Stimulated activated CD4-positive, alpha-beta T cell treated with anti-CD3 and anti-CD28 coated beads, Interleukin-2, amount 100 ng/mL, for 48 hours (primary cell): ENCODE data around the gene RNF121.

ENCODE experiments used
- DNase-seq, 2 donors: peaks; one replicate each; pipeline ENCODE4 v3.0.0-alpha.2; 2020

RNF121 gene

DNA sequence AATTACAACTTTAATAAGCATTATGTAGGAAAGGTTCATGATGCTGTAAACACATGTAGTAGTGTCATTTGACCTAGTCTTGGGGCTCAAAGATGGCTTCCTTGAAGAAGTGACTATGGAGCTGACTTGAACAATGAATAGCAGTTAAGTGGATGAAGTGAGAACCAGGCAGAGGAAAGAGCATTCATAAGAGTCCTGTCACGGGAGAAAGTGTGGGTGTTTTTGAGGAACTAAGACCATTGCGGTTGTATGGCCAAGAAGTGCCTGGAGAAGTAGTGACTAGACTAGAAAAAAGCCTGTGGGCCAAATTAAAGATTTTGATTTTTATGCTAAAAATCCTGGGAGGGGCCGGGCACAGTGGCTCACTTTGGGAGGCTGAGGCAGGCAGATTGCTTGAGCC lies 62.6 kb downstream of the RNF121 start:
- no peak for DNase-seq

DNA sequence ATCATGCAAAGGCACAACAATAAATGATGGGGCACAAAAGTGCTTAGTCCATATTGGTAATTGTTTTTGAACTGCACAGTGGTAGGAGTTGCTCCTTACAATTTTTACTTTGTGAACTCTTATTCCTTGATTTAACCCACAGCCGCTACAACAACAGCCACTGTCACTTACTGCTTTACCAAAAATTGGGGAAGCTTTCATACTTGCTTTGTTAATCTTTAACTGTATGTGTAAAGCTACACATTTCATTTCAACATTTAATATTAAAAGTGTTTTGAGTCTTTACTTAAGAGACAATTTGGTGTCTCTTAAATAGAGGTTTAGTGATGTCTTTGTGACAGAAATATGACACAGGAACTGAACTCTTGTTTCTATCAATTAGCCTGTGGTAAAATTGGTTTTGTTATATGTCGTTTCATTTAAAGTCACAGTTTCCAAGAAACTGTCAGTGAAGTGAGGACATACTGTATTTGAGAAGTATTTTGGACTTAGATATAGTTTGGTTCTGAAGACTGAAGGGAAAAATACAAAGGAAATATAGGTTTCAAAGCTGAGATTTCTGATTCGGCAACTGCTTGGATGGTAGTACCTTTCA lies 63.4 kb downstream of the RNF121 start:
- DNase-seq = no peak

DNA sequence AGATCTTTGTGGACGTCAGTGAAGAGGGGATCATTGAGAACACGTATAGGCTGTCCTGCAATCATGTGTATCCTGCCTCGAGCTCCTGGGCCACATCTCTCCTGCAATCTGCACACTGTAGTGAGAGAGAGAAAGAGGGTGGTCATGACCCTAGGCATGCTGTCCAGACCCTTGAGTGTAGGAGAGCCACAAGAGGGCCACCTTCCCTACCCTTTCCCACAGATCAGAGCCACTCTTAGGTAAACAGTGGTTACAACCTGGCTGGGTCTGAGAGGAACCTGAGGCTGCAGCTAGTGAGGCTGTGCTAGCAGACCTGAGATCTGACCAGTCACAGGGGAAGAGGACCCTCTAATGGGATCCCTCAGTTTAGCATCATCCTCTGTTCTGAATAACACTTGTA lies 65.9 kb downstream of the RNF121 start:
- no peak for DNase-seq

DNA sequence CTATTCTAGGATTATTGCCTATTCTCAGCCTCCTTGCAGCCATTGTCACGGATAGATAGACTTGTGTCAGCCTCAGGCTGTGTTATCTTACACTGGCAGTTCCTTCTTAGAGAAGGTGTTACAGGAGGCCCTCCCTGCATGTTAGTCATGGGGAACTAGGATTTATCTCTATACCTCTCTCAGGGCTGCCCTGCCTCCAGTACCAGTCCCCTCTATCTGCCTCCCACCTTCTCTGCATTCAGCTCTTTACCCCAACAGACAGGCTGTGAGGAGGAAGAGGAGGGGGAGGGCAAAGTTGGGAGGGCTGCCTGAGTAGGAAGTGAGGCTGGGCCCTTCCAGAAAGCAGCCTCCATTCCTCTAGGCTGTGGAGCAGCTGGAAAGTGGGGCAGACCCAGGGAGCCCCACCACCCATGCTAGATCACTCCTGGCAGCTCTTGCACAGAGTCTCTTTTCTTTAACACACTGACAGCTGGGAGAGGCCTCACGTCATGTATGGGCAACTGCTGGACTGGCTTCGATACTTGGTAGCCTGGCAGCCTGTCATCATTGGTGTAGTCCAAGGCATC lies 67.0 kb downstream of the RNF121 start:
- DNase-seq = no peak

DNA sequence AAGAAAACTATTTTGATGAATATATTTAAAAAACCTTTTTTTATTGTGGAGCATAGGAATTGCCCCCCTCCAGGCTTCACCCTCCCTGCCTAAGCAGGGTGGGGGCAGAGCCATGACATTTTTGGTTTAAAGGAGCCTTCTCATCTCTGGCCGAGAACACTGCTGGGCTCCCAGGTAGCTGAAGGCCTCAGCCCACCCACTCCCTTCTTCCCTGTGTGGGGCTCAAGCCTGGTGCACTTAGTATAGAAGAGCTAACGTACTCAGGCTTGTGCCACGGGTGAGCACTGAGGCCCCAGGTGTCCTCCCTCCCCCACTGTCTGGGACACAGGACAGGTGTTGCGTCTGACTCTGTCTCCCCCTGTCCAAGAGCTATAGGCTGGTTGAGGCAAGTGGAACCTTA lies 67.7 kb downstream of the RNF121 start:
- no peak for DNase-seq

DNA sequence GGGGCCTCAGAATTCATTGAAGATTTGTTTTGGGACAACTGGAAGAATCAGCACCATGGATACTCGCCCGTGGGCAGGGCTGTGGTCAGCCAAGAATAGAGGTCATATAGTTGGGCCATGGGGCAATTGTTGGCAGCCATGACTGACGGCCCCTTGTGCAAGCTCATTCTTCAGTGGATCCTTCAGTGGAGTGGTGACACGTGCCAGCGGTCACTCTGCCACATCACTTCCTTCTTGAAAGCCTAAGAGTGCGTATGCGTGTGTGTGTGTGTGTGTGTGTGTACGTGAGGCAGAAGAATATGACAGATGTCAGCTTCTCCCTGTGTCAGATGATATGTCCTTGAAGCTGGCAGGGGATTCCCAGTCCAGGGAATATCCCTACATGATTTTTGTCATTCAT lies 68.1 kb downstream of the RNF121 start:
- no peak for DNase-seq

DNA sequence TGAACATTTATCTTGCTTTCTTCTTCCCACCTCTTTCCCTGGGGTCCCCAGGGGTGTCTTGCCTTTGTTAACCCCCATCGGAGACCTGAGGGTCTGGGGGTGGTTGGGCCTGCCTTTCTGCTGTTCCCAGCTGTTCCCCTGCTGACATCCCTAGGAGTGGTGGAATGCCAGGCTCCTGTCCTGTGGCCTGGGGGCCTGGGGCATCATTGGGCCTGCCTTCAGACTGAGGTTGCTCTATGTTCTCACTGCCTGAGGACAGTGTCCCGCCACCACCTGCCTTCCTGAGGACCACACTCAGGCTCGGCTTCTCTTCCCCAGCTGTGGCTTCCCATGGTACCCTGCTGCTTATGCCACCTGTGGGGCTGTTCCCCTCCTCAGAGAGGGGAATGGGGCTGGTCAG lies 68.7 kb downstream of the RNF121 start:
- DNase-seq = no peak

DNA sequence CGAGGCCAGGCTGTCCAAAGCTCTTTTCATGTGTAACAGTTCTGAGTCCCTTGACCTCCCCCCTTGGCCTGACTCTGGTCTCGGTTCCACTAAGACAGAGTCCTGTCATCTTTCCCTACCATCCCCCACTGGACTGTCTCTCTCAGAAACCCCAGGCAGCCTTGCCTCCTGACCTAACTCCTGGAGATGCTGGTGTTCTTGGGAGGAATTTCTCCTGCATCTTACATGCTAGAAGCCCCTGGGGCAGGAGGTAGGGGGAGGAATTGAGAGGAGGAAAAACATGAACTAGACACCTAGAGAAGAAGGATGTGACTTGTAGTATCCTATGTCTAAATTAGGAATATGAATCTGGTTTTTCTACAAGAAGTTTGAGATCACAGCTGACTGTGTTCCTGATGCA lies 69.2 kb downstream of the RNF121 start:
- no peak for DNase-seq

DNA sequence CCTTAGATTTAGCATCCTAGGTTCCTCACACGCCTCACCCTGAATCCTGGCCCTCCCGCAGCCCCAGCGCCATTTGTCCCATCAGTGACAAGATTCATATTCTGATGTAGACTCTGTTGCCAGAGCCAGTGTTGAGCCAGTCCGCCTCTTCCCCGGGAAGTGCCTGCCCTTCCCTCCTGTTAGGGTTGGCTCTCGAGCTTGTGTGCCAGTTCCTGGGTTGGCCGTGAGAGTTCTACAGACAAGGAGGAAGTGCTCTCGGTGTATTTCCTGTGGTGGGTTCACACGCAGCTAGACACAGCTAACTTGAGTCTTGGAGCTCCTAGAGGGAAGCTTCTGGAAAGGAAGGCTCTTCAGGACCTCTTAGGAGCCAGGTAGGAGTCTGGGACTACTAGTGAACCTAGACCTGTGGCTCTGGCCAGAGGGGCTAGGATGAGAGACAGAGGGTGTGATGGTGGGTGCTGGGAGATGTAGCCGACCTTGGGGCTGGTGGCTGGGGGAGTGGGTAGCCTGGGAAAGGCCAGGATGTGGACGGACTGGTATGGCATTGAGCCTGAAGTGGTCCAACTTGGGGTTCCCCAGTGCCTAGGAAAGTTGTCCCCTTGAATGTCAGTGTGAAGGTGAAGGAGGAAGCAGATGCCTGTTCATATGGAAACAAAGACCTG lies 69.9 kb downstream of the RNF121 start, which contains the start of gene IL18BP:
IL18BP (plus strand) TSS at position 261 of the 662 bp plus-strand sequence. CDS start 1,076 bp downstream, outside the sequence.
- peak in 1 of 2 donors; percentile 10 for DNase-seq

DNA sequence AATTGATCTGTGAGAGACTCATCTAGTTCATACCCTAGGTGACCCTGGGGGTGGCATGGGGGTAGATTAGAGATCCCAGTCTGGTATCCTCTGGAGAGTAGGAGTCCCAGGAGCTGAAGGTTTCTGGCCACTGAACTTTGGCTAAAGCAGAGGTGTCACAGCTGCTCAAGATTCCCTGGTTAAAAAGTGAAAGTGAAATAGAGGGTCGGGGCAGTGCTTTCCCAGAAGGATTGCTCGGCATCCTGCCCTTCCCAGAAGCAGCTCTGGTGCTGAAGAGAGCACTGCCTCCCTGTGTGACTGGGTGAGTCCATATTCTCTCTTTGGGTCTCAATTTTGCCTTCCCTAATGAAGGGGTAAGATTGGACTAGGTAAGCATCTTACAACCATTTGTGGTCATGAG lies 70.5 kb downstream of the RNF121 start:
- no peak for DNase-seq

DNA sequence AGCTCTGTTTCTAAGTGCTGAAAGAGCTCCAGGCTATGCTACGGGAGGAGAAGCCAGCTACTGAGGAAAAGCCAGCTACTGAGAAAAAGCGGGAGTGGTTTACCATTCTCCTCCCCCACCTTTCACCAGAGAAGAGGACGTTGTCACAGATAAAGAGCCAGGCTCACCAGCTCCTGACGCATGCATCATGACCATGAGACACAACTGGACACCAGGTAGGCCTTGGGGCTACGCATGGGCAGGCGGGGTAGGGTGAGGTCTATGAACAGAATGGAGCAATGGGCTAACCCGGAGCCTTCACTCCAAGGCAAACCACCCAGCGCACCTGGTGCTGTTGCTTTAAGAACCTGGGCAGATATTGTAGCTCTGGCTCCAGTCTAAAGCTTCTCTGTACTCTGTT lies 71.0 kb downstream of the RNF121 start:
- no peak for DNase-seq

DNA sequence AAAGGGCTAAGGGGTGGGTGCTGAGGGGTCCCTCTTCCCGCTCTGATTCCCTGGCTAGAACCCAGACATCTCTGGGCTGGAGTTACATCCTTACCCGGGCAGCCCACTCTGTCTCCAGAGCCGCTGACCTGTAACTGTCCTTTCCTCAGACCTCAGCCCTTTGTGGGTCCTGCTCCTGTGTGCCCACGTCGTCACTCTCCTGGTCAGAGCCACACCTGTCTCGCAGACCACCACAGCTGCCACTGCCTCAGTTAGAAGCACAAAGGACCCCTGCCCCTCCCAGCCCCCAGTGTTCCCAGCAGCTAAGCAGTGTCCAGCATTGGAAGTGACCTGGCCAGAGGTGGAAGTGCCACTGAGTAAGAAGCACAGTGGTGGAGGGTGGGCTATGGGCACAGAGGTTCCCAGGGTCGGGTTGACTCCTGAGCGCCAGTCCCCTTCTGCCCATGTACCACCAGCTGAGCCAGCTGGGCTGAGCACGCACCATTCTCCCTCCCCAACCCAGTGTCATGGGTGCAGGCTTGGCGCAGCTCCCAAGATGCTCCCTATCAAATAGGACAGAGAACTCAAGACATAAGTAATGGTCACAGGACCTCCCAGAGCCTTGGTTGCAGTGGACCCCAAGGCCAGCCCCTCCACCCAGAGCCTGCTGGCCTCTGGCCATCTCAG lies 71.5 kb downstream of the RNF121 start:
- no peak for DNase-seq

DNA sequence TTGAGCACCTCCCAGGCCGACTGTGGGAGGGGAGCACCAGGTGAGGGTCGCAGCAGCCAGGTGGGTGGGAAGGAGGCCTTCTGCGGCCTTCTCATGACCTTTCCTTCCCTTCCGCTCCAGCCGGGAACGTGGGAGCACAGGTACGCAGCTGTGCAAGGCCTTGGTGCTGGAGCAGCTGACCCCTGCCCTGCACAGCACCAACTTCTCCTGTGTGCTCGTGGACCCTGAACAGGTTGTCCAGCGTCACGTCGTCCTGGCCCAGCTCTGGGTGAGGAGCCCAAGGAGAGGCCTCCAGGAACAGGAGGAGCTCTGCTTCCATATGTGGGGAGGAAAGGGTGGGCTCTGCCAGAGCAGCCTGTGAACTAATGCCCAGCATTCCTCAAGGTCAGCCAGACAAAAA lies 72.4 kb downstream of the RNF121 start:
- no peak for DNase-seq

DNA sequence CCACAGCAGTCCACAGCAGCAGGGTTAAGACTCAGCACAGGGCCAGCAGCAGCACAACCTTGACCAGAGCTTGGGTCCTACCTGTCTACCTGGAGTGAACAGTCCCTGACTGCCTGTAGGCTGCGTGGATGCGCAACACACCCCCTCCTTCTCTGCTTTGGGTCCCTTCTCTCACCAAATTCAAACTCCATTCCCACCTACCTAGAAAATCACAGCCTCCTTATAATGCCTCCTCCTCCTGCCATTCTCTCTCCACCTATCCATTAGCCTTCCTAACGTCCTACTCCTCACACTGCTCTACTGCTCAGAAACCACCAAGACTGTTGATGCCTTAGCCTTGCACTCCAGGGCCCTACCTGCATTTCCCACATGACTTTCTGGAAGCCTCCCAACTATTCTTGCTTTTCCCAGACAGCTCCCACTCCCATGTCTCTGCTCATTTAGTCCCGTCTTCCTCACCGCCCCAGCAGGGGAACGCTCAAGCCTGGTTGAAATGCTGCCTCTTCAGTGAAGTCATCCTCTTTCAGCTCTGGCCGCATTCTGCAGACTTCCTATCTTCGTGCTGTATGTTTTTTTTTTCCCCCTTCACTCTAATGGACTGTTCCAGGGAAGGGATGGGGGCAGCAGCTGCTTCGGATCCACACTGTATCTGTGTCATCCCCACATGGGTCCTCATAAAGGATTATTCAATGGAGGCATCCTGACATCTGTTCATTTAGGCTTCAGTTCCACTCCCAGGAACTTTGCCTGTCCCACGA lies 73.2 kb downstream of the RNF121 start:
- no peak for DNase-seq

DNA sequence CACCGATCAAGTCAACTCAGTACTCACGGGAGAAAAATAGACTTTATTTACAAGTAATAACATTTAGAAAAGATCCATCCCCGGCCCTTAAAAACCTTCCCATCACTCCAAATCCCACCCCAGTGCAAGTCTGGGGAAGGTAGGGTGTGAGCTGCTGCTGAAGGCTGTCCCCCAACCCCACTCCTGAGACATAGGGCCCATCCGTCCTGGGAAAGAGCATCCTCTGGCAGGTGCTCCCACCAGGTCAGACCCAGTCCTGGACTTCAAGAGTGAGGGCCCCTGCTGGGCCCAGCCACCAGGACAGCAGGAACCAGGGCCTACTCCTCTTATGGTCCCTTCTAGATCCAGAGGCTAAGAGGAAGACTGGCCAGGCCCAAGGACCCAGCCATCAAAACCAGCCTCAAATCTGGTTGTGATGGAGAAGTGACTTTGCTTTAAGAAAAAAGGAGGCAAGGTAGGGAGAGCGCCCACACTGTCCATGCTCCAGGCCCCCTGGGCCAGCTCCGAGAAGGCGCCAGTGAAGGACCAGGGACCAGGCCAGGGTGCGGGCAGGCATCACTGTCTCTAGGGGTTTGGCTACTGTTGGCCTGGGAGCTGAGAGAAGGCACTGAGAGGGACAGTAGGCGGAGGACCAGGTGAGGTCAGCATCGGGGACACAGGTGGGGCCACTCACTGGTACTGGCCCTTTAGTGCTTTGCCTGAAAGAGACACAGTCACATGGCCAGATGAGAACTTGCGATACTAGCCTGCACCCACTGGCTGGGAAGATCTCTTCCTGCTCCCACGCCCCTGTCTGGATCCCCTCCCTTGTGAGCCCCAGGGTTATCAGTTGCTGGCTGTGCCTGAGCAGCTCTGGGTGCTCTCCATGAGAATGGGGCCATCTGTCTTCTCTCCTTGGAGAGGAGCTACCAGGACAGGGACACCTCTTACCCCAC lies 74.3 kb downstream of the RNF121 start:
- DNase-seq = no peak

DNA sequence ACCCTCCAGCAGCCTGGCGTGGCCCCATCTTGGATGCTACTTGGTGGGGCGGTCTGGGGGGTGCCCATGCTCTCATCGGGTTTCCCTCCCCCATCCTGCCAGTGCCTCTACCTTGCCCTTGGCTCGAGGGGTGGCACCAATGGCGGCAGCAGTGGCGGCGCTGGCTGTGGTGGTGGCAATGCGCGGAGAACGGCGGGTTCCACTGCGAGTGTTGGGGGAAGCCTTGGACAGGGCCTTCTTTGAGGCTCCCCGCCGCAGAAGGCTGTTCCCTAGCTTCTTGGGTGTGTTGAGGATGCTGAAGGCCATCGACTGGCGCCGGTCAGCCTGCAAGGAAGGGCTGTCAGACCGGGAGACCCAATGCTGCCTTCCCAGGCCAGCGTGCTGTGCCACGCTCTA lies 74.9 kb downstream of the RNF121 start:
- DNase-seq = no peak

DNA sequence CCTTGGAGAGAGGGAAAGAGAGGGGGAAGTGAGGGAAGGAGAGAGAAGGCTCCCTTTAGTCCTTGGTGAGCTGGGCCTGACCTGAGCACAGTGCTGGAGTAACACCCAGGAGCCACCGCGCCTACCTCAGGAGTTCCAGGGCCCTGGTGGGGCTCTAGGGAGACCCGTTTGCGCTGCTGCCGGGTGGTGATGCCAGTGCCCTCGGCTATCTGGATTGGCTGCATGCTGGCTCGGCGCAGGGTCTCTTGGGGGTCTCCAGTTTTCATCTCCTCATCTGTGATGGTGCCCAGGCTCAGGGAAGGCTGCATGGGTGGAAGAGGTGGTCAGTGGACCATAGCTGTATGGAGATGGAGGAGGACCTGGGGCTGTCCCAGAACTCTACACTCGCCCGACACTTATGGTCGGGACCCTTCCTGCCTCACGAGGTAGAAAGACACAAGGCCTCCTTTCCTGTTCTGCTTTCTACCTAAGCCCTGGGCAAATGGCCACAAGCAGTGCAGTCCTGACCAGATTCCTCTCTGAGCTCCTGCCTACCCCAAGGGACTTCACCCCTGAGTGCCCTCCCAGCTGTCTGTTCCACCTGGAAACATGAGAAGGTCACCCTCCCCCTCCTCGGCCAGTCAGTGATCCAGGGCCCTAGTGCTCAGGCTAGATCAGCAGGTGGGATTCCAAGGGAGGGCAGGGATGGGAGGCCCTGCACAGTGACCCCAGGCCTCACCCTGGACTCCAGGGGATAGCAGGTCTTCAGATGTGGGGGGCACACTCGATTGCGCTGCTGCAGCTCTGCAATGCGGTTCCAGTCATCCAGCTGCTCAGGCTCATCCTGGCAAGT lies 75.9 kb downstream of the RNF121 start:
- no peak for DNase-seq

DNA sequence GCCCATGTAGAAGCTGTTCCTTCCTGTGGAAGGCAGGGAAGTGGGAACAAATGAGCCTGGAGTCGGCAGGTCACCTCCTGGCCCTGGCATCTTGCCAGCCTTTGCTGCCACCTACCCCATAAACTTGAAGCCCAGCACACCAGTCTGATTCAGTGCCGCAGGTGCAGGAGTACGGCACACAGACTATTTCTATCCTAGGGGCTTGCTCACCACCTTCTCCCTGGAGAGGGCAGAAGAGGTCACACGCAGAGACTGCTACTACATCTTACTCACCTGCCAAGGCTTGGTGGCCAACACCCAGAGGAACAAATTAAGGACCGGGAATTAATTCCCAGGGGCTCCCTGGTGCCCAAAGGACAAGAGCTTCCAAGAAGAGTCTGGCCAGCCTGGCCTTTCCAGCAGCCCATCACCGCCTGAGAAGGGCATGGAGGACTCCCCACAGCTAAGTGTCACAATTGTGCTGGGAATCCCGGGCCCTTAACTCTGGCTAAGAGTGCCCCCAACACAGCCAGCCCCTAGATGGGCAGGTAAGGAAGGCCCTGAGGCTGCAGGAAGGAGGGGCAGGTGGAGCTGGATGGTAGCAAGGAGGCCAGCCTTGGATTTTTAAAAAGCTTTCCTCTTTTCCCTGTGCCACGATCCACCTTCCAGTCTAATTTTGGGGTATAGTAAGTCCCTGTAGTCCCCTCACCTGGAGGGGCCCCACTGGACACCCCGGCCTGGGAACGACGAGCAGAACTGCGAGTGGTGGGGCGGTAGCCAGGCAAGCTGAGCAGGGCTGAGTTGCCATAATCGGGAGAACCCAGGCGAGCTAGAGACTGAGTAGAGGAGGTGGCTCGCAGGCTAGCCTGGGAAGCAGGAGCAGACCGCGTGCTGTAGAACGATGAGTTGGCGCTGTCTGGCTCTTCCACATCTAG lies 76.8 kb downstream of the RNF121 start:
- DNase-seq = no peak

DNA sequence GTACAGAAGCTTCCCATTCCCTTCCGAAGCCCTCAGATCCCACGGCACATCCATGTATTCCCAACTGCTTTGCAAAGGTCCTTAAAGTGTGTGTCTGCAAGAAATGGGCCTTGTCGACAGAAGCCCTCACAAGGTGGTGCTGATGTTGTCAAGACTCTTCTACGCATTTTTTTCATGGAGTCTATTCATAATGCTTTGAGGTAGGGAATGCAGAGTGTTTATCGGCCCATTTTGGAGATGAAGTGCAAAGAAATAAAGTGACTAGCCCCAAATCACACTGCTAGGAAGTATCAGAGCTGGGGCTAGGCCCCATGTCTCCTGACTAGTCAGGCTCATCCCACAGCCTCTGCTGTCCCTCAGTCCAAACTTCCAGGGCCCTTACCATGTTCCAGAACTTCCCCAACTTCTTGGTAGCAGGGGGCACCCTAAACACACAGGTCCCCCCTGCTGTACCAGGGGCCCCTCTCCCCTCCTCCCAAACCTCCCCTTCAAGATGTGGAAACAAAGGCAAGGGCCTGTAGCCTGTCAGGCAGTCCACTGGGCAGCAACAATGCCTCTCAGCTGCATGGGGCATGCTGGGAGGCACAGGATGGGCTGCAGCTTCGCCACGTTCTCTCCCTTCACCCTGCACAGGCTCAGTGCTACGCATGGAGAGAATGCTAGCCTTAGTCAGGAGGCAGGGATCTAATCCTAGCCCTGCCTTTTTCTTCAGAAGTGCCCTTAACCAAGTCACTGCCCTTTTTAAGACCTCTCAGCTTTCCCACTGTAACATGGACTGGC lies 77.7 kb downstream of the RNF121 start:
- DNase-seq = no peak
